HG02884 (cell line): Measurements from ENCODE around the gene ADAM19.
"Not testable (repeated sequence)": the region's sequence is repeated elsewhere in the genome, so short reads cannot be mapped to it uniquely, and the experiment has no call there.

Experiments
- ATAC-seq: cut with Tn5 transposase; IDR thresholded peaks from one replicate; pipeline ENCODE4 v1.9.1; 2021; ENCODE audit warnings: mild to moderate bottlenecking, moderate library complexity; ENCODE audit not compliant: unreplicated experiment

Gene ADAM19

DNA sequence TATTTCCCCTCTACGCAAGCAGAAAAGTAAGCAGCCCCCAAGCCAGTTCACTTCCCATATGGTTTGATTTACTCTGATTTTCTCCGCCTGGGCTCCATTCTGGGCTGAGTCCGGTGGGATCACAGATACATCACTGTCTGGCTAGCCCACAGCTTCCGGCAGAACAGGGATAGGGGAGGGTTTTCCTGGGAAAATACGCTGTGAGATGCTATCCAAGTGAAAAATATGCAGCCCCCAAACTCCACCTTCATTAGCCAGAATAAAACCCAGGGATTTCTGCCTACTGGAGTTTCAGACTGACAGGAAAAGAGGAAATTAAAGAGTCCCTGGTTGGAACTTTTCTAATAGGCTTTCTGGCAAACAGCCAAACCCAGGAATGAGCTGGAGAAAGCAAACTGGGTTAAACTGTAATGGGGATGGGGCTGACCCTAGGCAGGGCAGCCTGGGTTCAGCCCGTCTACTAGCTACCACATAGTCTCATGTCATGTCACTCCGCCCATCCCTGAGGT is 132.5 kb downstream of the ADAM19 start:
- no peak for ATAC-seq

DNA sequence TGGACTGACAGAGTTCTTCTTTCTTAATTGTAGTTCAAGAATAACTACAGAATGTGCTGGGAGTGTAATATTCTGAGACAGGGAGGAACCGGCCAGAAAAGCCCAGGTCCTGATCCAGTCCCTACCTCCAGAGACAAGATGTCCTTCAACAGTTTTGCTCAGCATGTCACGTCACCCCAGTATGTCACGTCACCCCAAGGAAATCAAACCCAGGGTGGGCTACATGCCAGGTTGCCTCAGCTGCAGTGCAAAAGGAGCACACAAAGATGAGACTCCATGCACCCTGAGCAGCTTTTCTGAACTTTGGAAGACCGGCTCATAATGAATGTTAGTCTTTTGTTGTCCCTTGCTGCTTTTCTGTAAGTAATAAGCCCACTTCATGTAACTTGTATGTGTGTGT is 141.5 kb downstream of the ADAM19 start:
- ATAC-seq: no peak

- peak; percentile 81 for ATAC-seq
These were observed 143.9 kb downstream of the ADAM19 start for GRCh38 chr5:157431544-157432200.

- not testable (repeated sequence) for ATAC-seq
These were observed 145.7 kb downstream of the ADAM19 start for GRCh38 chr5:157429920-157430319.
